Astrocyte of the spinal cord (primary cell): ENCODE measurements around the gene TMEM236.

Experiments
- DNase-seq: peaks from one replicate; pipeline ENCODE4 v3.0.0; 2011; ENCODE audit warnings: low read depth, low spot score
- H3K4me3 ChIP-seq: 2 replicates; pipeline ENCODE4 v1.5.1; 2011; ENCODE audit warnings: low read depth, mild to moderate bottlenecking, low read length, moderate library complexity
- CTCF ChIP-seq: IDR thresholded peaks from 2 replicates; pipeline ENCODE4 v1.5.1; 2012; ENCODE audit warnings: low read depth, mild to moderate bottlenecking, low read length, inconsistent platforms
- in situ Hi-C: cut with HindIII; loops from 2 replicates; pipeline ENCODE4 v1.10.0; 2017; ENCODE audit warnings: low sequenced_read_pairs

Gene TMEM236

GRCh38 chr10:17756557-17757217, 4.7 kb downstream of the TMEM236 start:
- H3K4me3 ChIP-seq, result no peak overlapping the region
- no peak for TF ChIP-seq CTCF
- no peak for DNase-seq
- in situ Hi-C loops, result no loop called here

GRCh38 chr10:17758200-17758599, 6.2 kb downstream of the TMEM236 start:
- no peak for DNase-seq
- no peak overlapping the region for H3K4me3 ChIP-seq
- in situ Hi-C loops, result no loop called here
- TF ChIP-seq CTCF, result no peak

- no peak overlapping the region for H3K4me3 ChIP-seq
- no peak for TF ChIP-seq CTCF
- in situ Hi-C loops, result no loop called here
- DNase-seq, result no peak
Measured at GRCh38 chr10:17758896-17759295, 6.9 kb downstream of the TMEM236 start.

DNA sequence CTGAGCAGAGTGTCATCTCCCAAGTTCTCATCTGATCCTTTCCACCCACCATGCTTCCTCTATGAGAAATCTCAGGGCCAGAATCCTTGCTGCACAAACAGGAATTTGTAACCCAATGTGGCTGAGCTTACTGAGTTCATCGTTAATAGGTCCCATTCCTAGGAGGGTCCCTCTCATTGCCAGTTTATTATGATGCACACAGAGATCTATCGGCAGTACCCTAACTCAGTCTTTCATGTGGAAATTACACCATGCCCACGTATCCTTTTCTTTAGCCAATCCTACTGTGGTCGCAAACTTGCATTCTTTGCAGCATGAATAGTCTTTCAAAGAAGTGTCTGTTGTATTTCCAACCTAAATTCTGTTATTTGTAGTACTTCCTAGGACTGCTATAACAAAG, 12.1 kb downstream of the TMEM236 start:
- TF ChIP-seq CTCF, result no peak
- in situ Hi-C loops, result no loop called here
- DNase-seq, result no peak

DNA sequence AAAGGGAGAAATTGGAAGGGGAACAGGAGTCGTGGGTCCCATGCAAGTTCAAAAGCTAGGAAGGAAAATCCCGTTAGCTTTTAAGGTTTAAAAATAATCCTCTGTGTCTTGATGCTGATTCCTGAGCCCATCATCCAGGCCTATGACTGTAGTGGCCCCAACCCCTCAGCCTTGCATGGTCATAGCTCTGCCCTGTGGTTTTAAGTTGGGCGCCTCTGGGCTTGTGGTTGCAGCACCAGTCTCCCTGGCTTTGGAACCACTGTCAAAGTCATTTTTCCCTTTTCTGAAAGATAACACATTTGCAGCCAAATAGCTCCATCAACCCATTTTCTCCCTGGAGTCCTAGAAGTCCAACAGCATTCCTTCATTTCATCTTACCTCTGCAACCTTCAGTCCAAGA, 13.6 kb downstream of the TMEM236 start:
- TF ChIP-seq CTCF, result no peak
- no peak overlapping the region for H3K4me3 ChIP-seq
- in situ Hi-C loops, result no loop called here
- no peak for DNase-seq

More for the DNA sequence above, 12.1 kb downstream of the TMEM236 start:
- no peak overlapping the region for H3K4me3 ChIP-seq

GRCh38 chr10:17766731-17767130, 14.7 kb downstream of the TMEM236 start:
- no peak overlapping the region for H3K4me3 ChIP-seq
- DNase-seq, result no peak
- in situ Hi-C loops, result no loop called here
- no peak for TF ChIP-seq CTCF
